K562 (cell line): ENCODE results near the gene MNDA. TPM values are rescaled to one million over a fixed set of nuclear protein-coding genes. Genes with fewer than 3 reads are reported as not detected.
A peak's percentile ranks its signal among the peaks of the same experiment; 100 is the strongest.

Experiments used
- ATAC-seq: fragments of 200-7000 bp; cut with Tn5 transposase; 3 replicates; pipeline ENCODE4 v1.9.1; 2020; ENCODE audit warnings: moderate library complexity
- BruUV-seq: library from RNA; stranded (reverse); fragments of 400-500 nt; replicated peaks from 2 replicates; lab custom pipeline; 2021; lab: Mats Ljungman, UMichigan
- CTCF ChIA-PET: fragments of 300-600 bp; formaldehyde crosslinking; extraction: SDS; loops from one replicate; lab custom pipeline; 2021; ENCODE audit warnings: low intra/inter-chr PET ratio; lab: Yijun Ruan, JAX
- POLR2A ChIA-PET: fragments of 300-600, 350-650 bp; sonication (Branson Sonifier 250); formaldehyde crosslinking; extraction: SDS; loops from one replicate; lab custom pipeline; 2021; ENCODE audit warnings: antibody characterized with exemption, inconsistent platforms; lab: Yijun Ruan, JAX
- DNase-seq, 4 experiments: peaks; one replicate each; pipeline versions ENCODE4 v3.0.0 to v3.0.0-alpha.2; 2011 to 2018; ENCODE audit warnings: low spot score in 3 of 4, mixed read lengths in 3 of 4; ENCODE audit errors: extremely low read depth in 1 of 4
- FAIRE-seq: peaks from 2 replicates; lab custom pipeline; 2011; peaks lifted over from hg19 to GRCh38; lab: Jason Lieb, UNC
- H2AFZ ChIP-seq: 2 replicates; pipeline ENCODE4 v1.6.0; 2011; ENCODE audit warnings: low read depth, low read length, control low read depth, inconsistent platforms
- H3K27ac ChIP-seq: fragments of 200-600 bp; 3 replicates; pipeline ENCODE4 v1.8.0; 2011; ENCODE audit warnings: low read depth, mild to moderate bottlenecking, control low read depth, inconsistent platforms, low read length, moderate library complexity, mixed read lengths; ENCODE audit errors: extremely low read depth
- H3K27me3 ChIP-seq, 2 experiments: fragments of 300-600 bp in 1 of 2; 2 replicates in 1 of 2; 3 replicates in 1 of 2; pipeline versions ENCODE4 v1.6.0 to v1.8.0; 2011; ENCODE audit warnings: inconsistent platforms in 2 of 2, low read length in 2 of 2, mild to moderate bottlenecking in 1 of 2, mixed read lengths in 1 of 2, moderate library complexity in 1 of 2; ENCODE audit not compliant: control insufficient read depth in 2 of 2, insufficient read depth in 2 of 2
- H3K36me3 ChIP-seq: fragments of 300-600 bp; 3 replicates; pipeline ENCODE4 v1.8.0; 2011; ENCODE audit warnings: mild to moderate bottlenecking, low read length, inconsistent platforms; ENCODE audit not compliant: control insufficient read depth, insufficient read depth
- H3K4me1 ChIP-seq, 2 experiments: fragments of 200-600 bp in 1 of 2; replicated peaks in 1 of 2; 2 replicates in 1 of 2; 3 replicates in 1 of 2; pipeline versions ENCODE4 v1.5.1 to v1.8.0; 2011; ENCODE audit warnings: inconsistent platforms in 2 of 2, low read length in 2 of 2, mild to moderate bottlenecking in 1 of 2, mixed read lengths in 1 of 2, moderate library complexity in 1 of 2; ENCODE audit not compliant: control insufficient read depth in 2 of 2, insufficient read depth in 2 of 2
- H3K4me2 ChIP-seq: 2 replicates; pipeline ENCODE4 v1.6.1; 2011; ENCODE audit warnings: low read length, control low read depth, inconsistent platforms, mixed read lengths; ENCODE audit not compliant: insufficient read depth
- H3K4me3 ChIP-seq: fragments of 200-600 bp; sonication (generic), shearing (Covaris generic); 2 replicates; pipeline ENCODE4 v1.5.1; 2016; ENCODE audit warnings: control low read depth, inconsistent platforms
- H3K79me2 ChIP-seq: fragments of 200-600 bp; 3 replicates; pipeline ENCODE4 v1.8.0; 2011; ENCODE audit warnings: low read length, inconsistent platforms; ENCODE audit not compliant: control insufficient read depth, insufficient read depth
- H3K9ac ChIP-seq, 2 experiments: 2 replicates each; pipeline versions ENCODE4 v1.6.0 to v1.6.1; 2011; ENCODE audit warnings: low read depth in 2 of 2, low read length in 2 of 2, control low read depth in 1 of 2, inconsistent platforms in 1 of 2, mild to moderate bottlenecking in 1 of 2, mixed read lengths in 1 of 2; ENCODE audit not compliant: insufficient read depth in 1 of 2
- H3K9me1 ChIP-seq: one replicate; pipeline ENCODE4 v1.6.0; 2011; ENCODE audit warnings: inconsistent platforms, mild to moderate bottlenecking, low read length, moderate library complexity; ENCODE audit not compliant: control insufficient read depth, insufficient read depth
- H3K9me3 ChIP-seq: replicated peaks from 2 replicates; pipeline ENCODE4 v1.5.1; 2011; ENCODE audit warnings: low read depth, low read length, inconsistent platforms; ENCODE audit not compliant: control insufficient read depth, insufficient read depth
- H4K20me1 ChIP-seq: replicated peaks from 2 replicates; pipeline ENCODE4 v1.6.1; 2011; ENCODE audit warnings: low read length, inconsistent platforms, mixed read lengths; ENCODE audit not compliant: control insufficient read depth, insufficient read depth
- ADNP ChIP-seq: fragments of 200-800 bp; sonication (Bioruptor generic); IDR thresholded peaks from 2 replicates; pipeline ENCODE4 v1.6.1; 2016; ENCODE audit warnings: missing genetic modification characterization, missing compliant biosample characterization
- HIVEP1 ChIP-seq: fragments of 250-450 bp; sonication (Bioruptor Pico); IDR thresholded peaks from 2 replicates; pipeline ENCODE4 v1.4.0; 2020; ENCODE audit warnings: mild to moderate bottlenecking
- KDM1A ChIP-seq, 2 experiments: fragments of 450-650 bp; IDR thresholded peaks; 2 replicates each; pipeline ENCODE4 v1.6.1; 2016; ENCODE audit warnings: mild to moderate bottlenecking in 2 of 2
- MXI1 ChIP-seq: IDR thresholded peaks from 2 replicates; pipeline ENCODE4 v1.6.1; 2011; ENCODE audit warnings: low read depth, mild to moderate bottlenecking, improper control_type of control experiment, low read length
- ZNF133 ChIP-seq: fragments of 250-450 bp; sonication (Bioruptor Pico); IDR thresholded peaks from 2 replicates; pipeline ENCODE4 v1.4.0; 2020; ENCODE audit warnings: mild to moderate bottlenecking
- WGBS: fragments of 100-300 bp; shearing (Covaris generic); methylation state at CpG from one replicate; pipeline ENCODE4 v1.1.6; 2016; ENCODE audit warnings: low coverage, mixed read lengths; ENCODE audit not compliant: insufficient coverage; ENCODE audit errors: missing lambda C conversion rate; 5-methylcytosine and 5-hydroxymethylcytosine counted together
- in situ Hi-C: fragments of 300-500 bp; cut with MboI; formaldehyde crosslinking; loops from 4 replicates; pipeline ENCODE4 v1.15.0; 2018; ENCODE audit warnings: inconsistent platforms, mixed read lengths
- intact Hi-C: fragments of 100-400 bp; cut with micrococcal nuclease; formaldehyde crosslinking; loops from 2 replicates; pipeline ENCODE4 v1.14.2; 2022
- polyA plus RNA-seq, 8 experiments: library from polyadenylated mRNA; depleted of rRNA in 4 of 8; stranded (reverse) in 5 of 8; unstranded in 3 of 8; fragments of >200 nt; fragmentation: Nextera tagmentation in 2 of 8; fragmentation: Illumina TruSeq in 1 of 8; extraction: Ambion mirVana in 2 of 8; extraction: Trizol in 1 of 8; gene quantifications; 2 replicates each; pipeline versions ENCODE4 v1.2.1 to v1.2.3, GENCODE V29; 2011 to 2014; ENCODE audit warnings: inconsistent platforms in 1 of 8, missing spikeins in 1 of 8
- total RNA-seq, 7 experiments: library from RNA; depleted of rRNA in 6 of 7; stranded (reverse); fragments of >200 nt in 6 of 7; fragmentation: Illumina TruSeq in 2 of 7; extraction: Trizol in 2 of 7; gene quantifications; 2 replicates each; pipeline versions ENCODE4 v1.2.1 to v1.2.3, GENCODE V29; 2011 to 2021; ENCODE audit warnings: low replicate concordance in 1 of 7
- TF ChIP-seq, protein P1 (sequence below): fragments of 150-350 bp; conservative IDR thresholded peaks from 2 replicates; pipeline ENCODE4 v1.6.1; 2014; ENCODE audit warnings: low read length
- TF ChIP-seq, protein P2 (sequence below), 3 experiments: IDR thresholded peaks in 2 of 3; conservative IDR thresholded peaks in 1 of 3; 2 replicates each; pipeline ENCODE4 v1.5.1; 2011 to 2012; ENCODE audit warnings: low read length in 3 of 3, mild to moderate bottlenecking in 3 of 3, control low read depth in 2 of 3, improper control_type of control experiment in 1 of 3, inconsistent platforms in 1 of 3, low read depth in 1 of 3, mixed read lengths in 1 of 3, moderate library complexity in 1 of 3; ENCODE audit not compliant: insufficient read depth in 2 of 3

MNDA gene
- total and polyA plus RNA-seq, 9 of the 15 experiments (the other 6 are each of a cell fraction or from before 2014, with no cell fraction given) = 0.08 to 0.14 (median 0.09) TPM; not detected in 6

DNA sequence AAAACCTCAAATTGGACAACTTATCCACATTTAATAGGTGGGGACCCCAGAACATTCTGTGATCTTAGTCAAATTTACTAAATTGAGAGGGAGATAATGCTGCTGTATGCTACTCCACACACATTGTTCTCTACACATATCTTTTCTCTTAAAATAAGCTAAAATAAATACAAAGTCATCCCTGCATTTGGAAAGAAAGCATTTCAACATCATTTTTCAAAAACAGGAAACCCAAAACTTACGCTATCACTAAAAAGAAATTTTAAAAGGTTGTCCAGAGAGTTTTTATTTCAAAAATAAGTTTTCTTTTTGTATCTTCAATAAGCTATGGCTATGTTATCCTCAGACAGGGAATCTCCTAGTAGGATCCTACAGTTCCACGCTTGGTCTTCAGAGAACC is 30.6 kb upstream of the MNDA start:
- Histone ChIP-seq H3K9me1 (no peaks in the 10 kb centered on the region), H4K20me1 (no peaks in the 10 kb centered on the region), H3K4me2 (no peak overlapping the region), H3K36me3 (no peaks in the 10 kb centered on the region), H3K9ac (no peak overlapping the region), H3K79me2 (no peaks in the 10 kb centered on the region), H3K4me3 (no peak overlapping the region), H2AFZ (peak overlapping the region; percentile 97), H3K27ac (no peak overlapping the region), H3K4me1 (peaks cover 0 to 15% of the 10 kb centered on the region in 2 experiments; a peak in 2 of 5 replicates), H3K27me3 (no peaks in the 10 kb centered on the region), H3K9me3 (peaks cover 2% of the 10 kb centered on the region; the same call in 1 of the 2 replicates)
- intact Hi-C loops = loop anchor here (5.0 kb wide), 1 partner anchor 113 kb away; the partner anchor contains the start of gene SPTA1
- DNase-seq = no peak
- 97% methylated on average over 2 of the region's 2 CpGs for WGBS
- ChIA-PET CTCF (no interaction called here), POLR2A (no interaction called here)
- in situ Hi-C loops = no loop called here
- no TSS peak for BruUV-seq
- no peak for FAIRE-seq
- ATAC-seq = no peak
- TF ChIP-seq, protein P1, sequence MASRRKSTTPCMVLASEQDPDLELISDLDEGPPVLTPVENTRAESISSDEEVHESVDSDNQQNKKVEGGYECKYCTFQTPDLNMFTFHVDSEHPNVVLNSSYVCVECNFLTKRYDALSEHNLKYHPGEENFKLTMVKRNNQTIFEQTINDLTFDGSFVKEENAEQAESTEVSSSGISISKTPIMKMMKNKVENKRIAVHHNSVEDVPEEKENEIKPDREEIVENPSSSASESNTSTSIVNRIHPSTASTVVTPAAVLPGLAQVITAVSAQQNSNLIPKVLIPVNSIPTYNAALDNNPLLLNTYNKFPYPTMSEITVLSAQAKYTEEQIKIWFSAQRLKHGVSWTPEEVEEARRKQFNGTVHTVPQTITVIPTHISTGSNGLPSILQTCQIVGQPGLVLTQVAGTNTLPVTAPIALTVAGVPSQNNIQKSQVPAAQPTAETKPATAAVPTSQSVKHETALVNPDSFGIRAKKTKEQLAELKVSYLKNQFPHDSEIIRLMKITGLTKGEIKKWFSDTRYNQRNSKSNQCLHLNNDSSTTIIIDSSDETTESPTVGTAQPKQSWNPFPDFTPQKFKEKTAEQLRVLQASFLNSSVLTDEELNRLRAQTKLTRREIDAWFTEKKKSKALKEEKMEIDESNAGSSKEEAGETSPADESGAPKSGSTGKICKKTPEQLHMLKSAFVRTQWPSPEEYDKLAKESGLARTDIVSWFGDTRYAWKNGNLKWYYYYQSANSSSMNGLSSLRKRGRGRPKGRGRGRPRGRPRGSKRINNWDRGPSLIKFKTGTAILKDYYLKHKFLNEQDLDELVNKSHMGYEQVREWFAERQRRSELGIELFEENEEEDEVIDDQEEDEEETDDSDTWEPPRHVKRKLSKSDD = no peak
- TF ChIP-seq, protein P2, sequence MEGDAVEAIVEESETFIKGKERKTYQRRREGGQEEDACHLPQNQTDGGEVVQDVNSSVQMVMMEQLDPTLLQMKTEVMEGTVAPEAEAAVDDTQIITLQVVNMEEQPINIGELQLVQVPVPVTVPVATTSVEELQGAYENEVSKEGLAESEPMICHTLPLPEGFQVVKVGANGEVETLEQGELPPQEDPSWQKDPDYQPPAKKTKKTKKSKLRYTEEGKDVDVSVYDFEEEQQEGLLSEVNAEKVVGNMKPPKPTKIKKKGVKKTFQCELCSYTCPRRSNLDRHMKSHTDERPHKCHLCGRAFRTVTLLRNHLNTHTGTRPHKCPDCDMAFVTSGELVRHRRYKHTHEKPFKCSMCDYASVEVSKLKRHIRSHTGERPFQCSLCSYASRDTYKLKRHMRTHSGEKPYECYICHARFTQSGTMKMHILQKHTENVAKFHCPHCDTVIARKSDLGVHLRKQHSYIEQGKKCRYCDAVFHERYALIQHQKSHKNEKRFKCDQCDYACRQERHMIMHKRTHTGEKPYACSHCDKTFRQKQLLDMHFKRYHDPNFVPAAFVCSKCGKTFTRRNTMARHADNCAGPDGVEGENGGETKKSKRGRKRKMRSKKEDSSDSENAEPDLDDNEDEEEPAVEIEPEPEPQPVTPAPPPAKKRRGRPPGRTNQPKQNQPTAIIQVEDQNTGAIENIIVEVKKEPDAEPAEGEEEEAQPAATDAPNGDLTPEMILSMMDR (IDR thresholded peaks at IDR 0.05 in 2 of 3, conservative IDR thresholded peaks at IDR 0.05 in 1 of 3; ENCODE audit: insufficient read depth in 2 of 3, low read depth in 1 of 3, low read length in 3 of 3) = no peak
- TF ChIP-seq ZNF133 (CRISPR knock-in tag) = no peak
- TF ChIP-seq HIVEP1 = no peak
- TF ChIP-seq KDM1A (IDR thresholded peaks at IDR 0.05) = no peak
- TF ChIP-seq ADNP (tag) = no peak
- no peak for TF ChIP-seq MXI1
- TF ChIP-seq, all 486 proteins: peak for 0
